Activated B cell treated with CpG ODN at 0.5 μM for 24 hours (primary cell): Measurements from ENCODE around the gene CDK6. TPM values are rescaled to one million over a fixed set of nuclear protein-coding genes. Genes with fewer than 3 reads are reported as not detected.

Experiments used
- ATAC-seq: fragments of 200-7000 bp; cut with Tn5 transposase; one replicate; pipeline ENCODE4 v1.10.0; 2021; ENCODE audit warnings: low read depth, mild to moderate bottlenecking, moderate library complexity
- CTCF ChIA-PET: fragments of 350-600 bp; sonication (Branson Sonifier 250); formaldehyde crosslinking; loops from one replicate; lab custom pipeline; 2021; ENCODE audit warnings: antibody characterized with exemption; lab: Charles Lee
- POLR2A ChIA-PET: fragments of 350-600 bp; sonication (Branson Sonifier 250); formaldehyde crosslinking; loops from one replicate; lab custom pipeline; 2021; ENCODE audit warnings: antibody characterized with exemption; lab: Charles Lee
- DNase-seq: peaks from one replicate; pipeline ENCODE4 v3.0.0; 2022
- H3K27ac Mint-ChIP-seq: one replicate; pipeline ENCODE4 v1.8.0; 2020; ENCODE audit warnings: mixed read lengths
- H3K27me3 Mint-ChIP-seq: one replicate; pipeline ENCODE4 v1.8.0; 2021; ENCODE audit warnings: mixed read lengths
- H3K36me3 Mint-ChIP-seq: one replicate; pipeline ENCODE4 v1.8.0; 2021; ENCODE audit warnings: low read depth, mixed read lengths
- H3K4me1 Mint-ChIP-seq: one replicate; pipeline ENCODE4 v1.8.0; 2021; ENCODE audit warnings: mixed read lengths
- H3K4me3 Mint-ChIP-seq: one replicate; pipeline ENCODE4 v1.8.0; 2020; ENCODE audit warnings: mild to moderate bottlenecking, mixed read lengths
- H3K9me3 Mint-ChIP-seq: one replicate; pipeline ENCODE4 v1.8.0; 2020; ENCODE audit warnings: mixed read lengths
- CTCF ChIP-seq: fragments of 200-600 bp; IDR thresholded peaks from one replicate; pipeline ENCODE4 v1.8.0; 2022; ENCODE audit warnings: antibody characterized with exemption, mild to moderate bottlenecking
- intact Hi-C: fragments of 100-400 bp; cut with micrococcal nuclease; formaldehyde crosslinking; loops from one replicate; pipeline ENCODE4 v1.15.1; 2024
- total RNA-seq: library from RNA; stranded (reverse); gene quantifications from 2 replicates; pipeline ENCODE4 v1.2.3, GENCODE V29; 2022

Gene CDK6
- total RNA-seq, 1 donor from 2014 or later: 30.5 TPM

GRCh38 chr7:92815412-92815811 lies 21.0 kb downstream of the CDK6 start:
- peaks cover 33% of the 10 kb centered on the region for H3K4me1 Mint-ChIP-seq

GRCh38 chr7:92813390-92814024 lies 22.9 kb downstream of the CDK6 start:
- intact Hi-C loops: loop anchor here (5.0 kb wide), 1 partner anchor 36 kb away; no protein-coding TSS in a partner anchor
- Mint-ChIP-seq H3K36me3 (peaks cover 8% of the 10 kb centered on the region), H3K4me1 (peaks cover 40% of the 10 kb centered on the region), H3K9me3 (peaks cover 8% of the 10 kb centered on the region), H3K27ac (peak overlapping the region; percentile 59), H3K27me3 (no peaks in the 10 kb centered on the region), H3K4me3 (peak overlapping the region; percentile 46)
- ATAC-seq (peak; percentile 52), DNase-seq (no peak)
- no peak for TF ChIP-seq CTCF
- POLR2A ChIA-PET: interaction anchor here (1.3 to 1.4 kb wide), 2 partner anchors 19 to 22 kb away, joined by 4 read pairs; partner anchors contain the start of gene CDK6
- CTCF ChIA-PET: interaction anchor here (1.5 kb wide), 1 partner anchor 20 kb away, joined by 9 read pairs; no protein-coding TSS in a partner anchor

More at GRCh38 chr7:92815412-92815811, 21.0 kb downstream of the CDK6 start:
- POLR2A ChIA-PET: no interaction called here
- no peak for TF ChIP-seq CTCF
- CTCF ChIA-PET: interaction anchor here (3.4 kb wide), 1 partner anchor 18 kb away, joined by 11 read pairs; no protein-coding TSS in a partner anchor
- ATAC-seq (no peak), DNase-seq (no peak)
- peaks cover 11% of the 10 kb centered on the region for H3K36me3 Mint-ChIP-seq
- H3K4me3 Mint-ChIP-seq: no peak overlapping the region
- peaks cover 14% of the 10 kb centered on the region for H3K9me3 Mint-ChIP-seq
- H3K27ac Mint-ChIP-seq: no peak overlapping the region
- no peaks in the 10 kb centered on the region for H3K27me3 Mint-ChIP-seq
- intact Hi-C loops: no loop called here

GRCh38 chr7:92811158-92811557 lies 25.2 kb downstream of the CDK6 start:
- Mint-ChIP-seq H3K27me3 (no peaks in the 10 kb centered on the region), H3K4me1 (peaks cover 40% of the 10 kb centered on the region), H3K9me3 (peaks cover 8% of the 10 kb centered on the region), H3K4me3 (no peak overlapping the region), H3K36me3 (peaks cover 8% of the 10 kb centered on the region), H3K27ac (no peak overlapping the region)
- ATAC-seq (no peak), DNase-seq (no peak)
- no peak for TF ChIP-seq CTCF
- intact Hi-C loops: loop anchor here (5.0 kb wide), 1 partner anchor 34 kb away; no protein-coding TSS in a partner anchor
- ChIA-PET CTCF (interaction anchor here (2.2 kb wide), 1 partner anchor 22 kb away, joined by 7 read pairs; no protein-coding TSS in a partner anchor), POLR2A (no interaction called here)

DNA sequence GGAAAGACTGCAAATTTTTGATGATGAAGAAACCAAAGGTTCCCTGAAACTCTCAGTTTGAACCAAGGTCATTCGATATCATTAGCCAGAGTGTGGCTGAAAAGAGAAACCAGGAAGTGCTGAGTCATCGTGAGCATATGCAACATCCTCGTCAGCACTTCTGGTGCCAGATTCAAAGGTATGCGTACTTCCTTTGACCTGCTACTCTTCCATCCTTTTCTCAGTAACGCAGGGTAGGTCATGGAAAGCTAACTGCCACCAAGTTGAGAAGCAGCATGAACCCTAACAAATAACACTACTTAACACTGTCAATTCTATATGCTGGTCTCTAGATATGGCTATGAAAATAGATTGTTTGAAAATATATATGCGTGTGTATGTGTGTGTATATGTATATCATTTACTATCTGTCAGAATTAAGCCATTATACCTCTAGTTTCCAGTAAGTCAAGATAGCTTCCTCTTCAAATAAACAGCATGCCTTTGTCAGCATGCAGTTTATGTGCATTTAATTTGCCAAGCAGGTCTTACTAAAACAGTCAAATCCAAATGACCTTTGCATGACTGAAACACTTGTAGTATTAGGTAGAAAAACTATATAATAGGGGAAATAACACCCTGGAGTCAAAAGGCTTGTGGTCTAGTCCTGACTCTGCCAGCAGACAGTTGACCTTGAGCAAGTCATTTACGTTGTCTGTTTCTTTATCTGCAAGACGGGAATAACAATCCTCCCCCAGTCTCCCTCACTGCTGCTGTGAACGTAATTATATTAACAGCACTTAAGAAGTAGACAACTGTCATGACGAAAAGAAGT lies 26.4 kb downstream of the CDK6 start:
- peaks cover 33% of the 10 kb centered on the region for H3K4me1 Mint-ChIP-seq
- intact Hi-C loops: loop anchor here (1.0 to 5.0 kb wide), 2 partner anchors 12 to 33 kb away; no protein-coding TSS in a partner anchor
- POLR2A ChIA-PET: no interaction called here

More for the DNA sequence above, 26.4 kb downstream of the CDK6 start:
- no peaks in the 10 kb centered on the region for H3K27me3 Mint-ChIP-seq
- CTCF ChIA-PET: interaction anchor here (1.3 kb wide), 1 partner anchor 23 kb away, joined by 4 read pairs; no protein-coding TSS in a partner anchor
- H3K9me3 Mint-ChIP-seq: no peaks in the 10 kb centered on the region
- TF ChIP-seq CTCF: no peak
- no peaks in the 10 kb centered on the region for H3K36me3 Mint-ChIP-seq
- peak; percentile 69 for ATAC-seq
- H3K4me3 Mint-ChIP-seq: peak overlapping the region; percentile 63
- DNase-seq: no peak
- H3K27ac Mint-ChIP-seq: peak overlapping the region; percentile 72
